Measurements from ENCODE around the gene PALM. TPM values are rescaled to one million over a fixed set of nuclear protein-coding genes. Genes with fewer than 3 reads are reported as not detected.

PALM gene
- total and polyA plus RNA-seq, 9 of the 15 experiments (the other 6 are each of a cell fraction or from before 2014, with no cell fraction given), result 0.04 to 6.6 (median 1.7) TPM

DNA sequence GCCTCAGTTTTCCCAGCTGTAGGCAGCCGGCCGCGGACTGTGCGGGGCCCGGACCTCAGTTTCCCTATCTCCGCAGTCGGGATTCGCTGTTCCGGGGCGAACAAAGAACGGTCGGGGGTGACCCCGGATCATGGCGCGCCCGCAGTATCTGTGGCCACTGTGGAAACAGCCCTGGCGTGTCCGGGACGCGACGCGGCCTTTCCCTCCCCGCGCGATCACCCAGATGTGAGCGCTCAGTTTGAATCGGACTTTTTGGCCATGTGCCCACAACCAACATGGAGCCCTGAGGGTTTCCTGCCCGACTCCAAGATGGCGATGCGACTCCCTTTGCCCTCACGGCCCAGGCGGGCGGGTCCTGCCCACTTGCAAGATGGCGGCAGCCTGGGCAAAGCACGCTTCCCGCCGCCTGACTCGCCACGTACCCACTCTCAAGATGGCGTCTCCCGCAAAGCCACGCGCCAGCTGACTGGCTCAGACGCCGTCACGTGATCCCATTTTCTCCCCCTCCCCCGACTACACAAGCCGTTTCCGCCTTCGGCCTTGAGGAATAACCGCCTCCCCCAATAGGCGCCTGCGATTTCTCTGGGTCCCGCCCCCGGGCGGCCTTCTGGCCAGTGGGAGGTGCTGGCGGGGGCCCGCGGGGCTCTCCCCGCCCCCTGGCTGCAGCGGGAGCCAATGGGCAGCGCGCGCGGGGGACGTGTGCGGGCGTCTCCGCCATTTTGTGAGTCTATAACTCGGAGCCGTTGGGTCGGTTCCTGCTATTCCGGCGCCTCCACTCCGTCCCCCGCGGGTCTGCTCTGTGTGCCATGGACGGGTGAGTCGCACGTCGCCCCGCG, 88.2 kb downstream of the PALM start, which contains the start of gene PTBP1 (continued):
- TF ChIP-seq SPI1 (IDR thresholded peaks at IDR 0.05; ENCODE audit: borderline replicate concordance, low read depth, low read length) (no peak), NFYB (IDR thresholded peaks at IDR 0.05; ENCODE audit: extremely low read depth, insufficient read length) (peak; percentile 94), FOS (IDR thresholded peaks at IDR 0.05; ENCODE audit: extremely low read depth, insufficient read length) (peak; percentile 96), DLX4 (CRISPR knock-in tag; IDR thresholded peaks at IDR 0.05) (no peak), ZNF239 (CRISPR knock-in tag; IDR thresholded peaks at IDR 0.05) (peak; percentile 73), KDM1A (IDR thresholded peaks at IDR 0.05) (no peak), ZBTB34 (CRISPR knock-in tag; IDR thresholded peaks at IDR 0.05) (no peak), ZNF197 (CRISPR knock-in tag; IDR thresholded peaks at IDR 0.05; ENCODE audit: low read depth) (peak; percentile 97), ZNF324 (CRISPR knock-in tag; IDR thresholded peaks at IDR 0.05) (no peak), MEF2D (tag; conservative IDR thresholded peaks at IDR 0.05; ENCODE audit: low read depth) (peak; percentile 62), SETDB1 (IDR thresholded peaks at IDR 0.05; ENCODE audit: low read length) (peak; percentile 88), ZNF655 (CRISPR knock-in tag; IDR thresholded peaks at IDR 0.05) (no peak), SMARCA5 (IDR thresholded peaks at IDR 0.05) (no peak)
- TF ChIP-seq, protein P1, sequence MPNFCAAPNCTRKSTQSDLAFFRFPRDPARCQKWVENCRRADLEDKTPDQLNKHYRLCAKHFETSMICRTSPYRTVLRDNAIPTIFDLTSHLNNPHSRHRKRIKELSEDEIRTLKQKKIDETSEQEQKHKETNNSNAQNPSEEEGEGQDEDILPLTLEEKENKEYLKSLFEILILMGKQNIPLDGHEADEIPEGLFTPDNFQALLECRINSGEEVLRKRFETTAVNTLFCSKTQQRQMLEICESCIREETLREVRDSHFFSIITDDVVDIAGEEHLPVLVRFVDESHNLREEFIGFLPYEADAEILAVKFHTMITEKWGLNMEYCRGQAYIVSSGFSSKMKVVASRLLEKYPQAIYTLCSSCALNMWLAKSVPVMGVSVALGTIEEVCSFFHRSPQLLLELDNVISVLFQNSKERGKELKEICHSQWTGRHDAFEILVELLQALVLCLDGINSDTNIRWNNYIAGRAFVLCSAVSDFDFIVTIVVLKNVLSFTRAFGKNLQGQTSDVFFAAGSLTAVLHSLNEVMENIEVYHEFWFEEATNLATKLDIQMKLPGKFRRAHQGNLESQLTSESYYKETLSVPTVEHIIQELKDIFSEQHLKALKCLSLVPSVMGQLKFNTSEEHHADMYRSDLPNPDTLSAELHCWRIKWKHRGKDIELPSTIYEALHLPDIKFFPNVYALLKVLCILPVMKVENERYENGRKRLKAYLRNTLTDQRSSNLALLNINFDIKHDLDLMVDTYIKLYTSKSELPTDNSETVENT (CRISPR knock-in tag; IDR thresholded peaks at IDR 0.05), result peak; percentile 29; the same call in 1 of the 2 replicates
- TF ChIP-seq, protein P2, sequence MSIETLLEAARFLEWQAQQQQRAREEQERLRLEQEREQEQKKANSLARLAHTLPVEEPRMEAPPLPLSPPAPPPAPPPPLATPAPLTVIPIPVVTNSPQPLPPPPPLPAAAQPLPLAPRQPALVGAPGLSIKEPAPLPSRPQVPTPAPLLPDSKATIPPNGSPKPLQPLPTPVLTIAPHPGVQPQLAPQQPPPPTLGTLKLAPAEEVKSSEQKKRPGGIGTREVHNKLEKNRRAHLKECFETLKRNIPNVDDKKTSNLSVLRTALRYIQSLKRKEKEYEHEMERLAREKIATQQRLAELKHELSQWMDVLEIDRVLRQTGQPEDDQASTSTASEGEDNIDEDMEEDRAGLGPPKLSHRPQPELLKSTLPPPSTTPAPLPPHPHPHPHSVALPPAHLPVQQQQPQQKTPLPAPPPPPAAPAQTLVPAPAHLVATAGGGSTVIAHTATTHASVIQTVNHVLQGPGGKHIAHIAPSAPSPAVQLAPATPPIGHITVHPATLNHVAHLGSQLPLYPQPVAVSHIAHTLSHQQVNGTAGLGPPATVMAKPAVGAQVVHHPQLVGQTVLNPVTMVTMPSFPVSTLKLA (conservative IDR thresholded peaks at IDR 0.05), result peak; percentile 97
- TF ChIP-seq, protein P3, sequence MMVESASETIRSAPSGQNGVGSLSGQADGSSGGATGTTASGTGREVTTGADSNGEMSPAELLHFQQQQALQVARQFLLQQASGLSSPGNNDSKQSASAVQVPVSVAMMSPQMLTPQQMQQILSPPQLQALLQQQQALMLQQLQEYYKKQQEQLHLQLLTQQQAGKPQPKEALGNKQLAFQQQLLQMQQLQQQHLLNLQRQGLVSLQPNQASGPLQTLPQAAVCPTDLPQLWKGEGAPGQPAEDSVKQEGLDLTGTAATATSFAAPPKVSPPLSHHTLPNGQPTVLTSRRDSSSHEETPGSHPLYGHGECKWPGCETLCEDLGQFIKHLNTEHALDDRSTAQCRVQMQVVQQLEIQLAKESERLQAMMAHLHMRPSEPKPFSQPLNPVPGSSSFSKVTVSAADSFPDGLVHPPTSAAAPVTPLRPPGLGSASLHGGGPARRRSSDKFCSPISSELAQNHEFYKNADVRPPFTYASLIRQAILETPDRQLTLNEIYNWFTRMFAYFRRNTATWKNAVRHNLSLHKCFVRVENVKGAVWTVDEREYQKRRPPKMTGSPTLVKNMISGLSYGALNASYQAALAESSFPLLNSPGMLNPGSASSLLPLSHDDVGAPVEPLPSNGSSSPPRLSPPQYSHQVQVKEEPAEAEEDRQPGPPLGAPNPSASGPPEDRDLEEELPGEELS (CRISPR knock-in tag; IDR thresholded peaks at IDR 0.05; ENCODE audit: borderline replicate concordance), result no peak
- TF ChIP-seq, protein P4, sequence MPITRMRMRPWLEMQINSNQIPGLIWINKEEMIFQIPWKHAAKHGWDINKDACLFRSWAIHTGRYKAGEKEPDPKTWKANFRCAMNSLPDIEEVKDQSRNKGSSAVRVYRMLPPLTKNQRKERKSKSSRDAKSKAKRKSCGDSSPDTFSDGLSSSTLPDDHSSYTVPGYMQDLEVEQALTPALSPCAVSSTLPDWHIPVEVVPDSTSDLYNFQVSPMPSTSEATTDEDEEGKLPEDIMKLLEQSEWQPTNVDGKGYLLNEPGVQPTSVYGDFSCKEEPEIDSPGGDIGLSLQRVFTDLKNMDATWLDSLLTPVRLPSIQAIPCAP (CRISPR knock-in tag; IDR thresholded peaks at IDR 0.05; ENCODE audit: borderline replicate concordance), result no peak

Measured in K562 (cell line).